Measurements from ENCODE around the gene FREM2. TPM values are rescaled to one million over a fixed set of nuclear protein-coding genes. Genes with fewer than 3 reads are reported as not detected.

The FREM2 gene
- total RNA-seq, 1 experiment from 2014 or later, result 0.05 TPM

- Histone ChIP-seq H3K36me3 (ENCODE audit: control insufficient read depth in 1 of 2, insufficient read depth in 2 of 2, low read length in 2 of 2) (no peaks in the 10 kb centered on the region), H3K9me3 (ENCODE audit: control insufficient read depth in 1 of 2, insufficient read depth in 1 of 2, low read depth in 1 of 2, low read length in 2 of 2) (peaks cover 0 to 10% of the 10 kb centered on the region in 2 experiments; a peak in 1 of 4 replicates), H3K79me2 (ENCODE audit: insufficient read depth, low read length) (no peaks in the 10 kb centered on the region), H3K4me3 (replicated peaks in 1 of 2; ENCODE audit: low read depth in 1 of 2, low read length in 2 of 2) (no peak overlapping the region), H2AFZ (ENCODE audit: low read depth, low read length, poor library complexity, severe bottlenecking) (no peak overlapping the region), H3K27ac (ENCODE audit: low read depth, low read length) (no peak overlapping the region), H3K4me2 (ENCODE audit: low read length) (no peak overlapping the region), H3K9me2 (ENCODE audit: insufficient read depth) (no peaks in the 10 kb centered on the region), H4K20me1 (ENCODE audit: insufficient read depth) (no peaks in the 10 kb centered on the region), H3K4me1 (ENCODE audit: control insufficient read depth in 1 of 2, insufficient read depth in 2 of 2, low read length in 2 of 2) (no peaks in the 10 kb centered on the region), H3K9ac (ENCODE audit: low read length) (no peak overlapping the region), H3K27me3 (ENCODE audit: insufficient read depth, low read length) (no peaks in the 10 kb centered on the region)
- intact Hi-C loops (cut with micrococcal nuclease), result no loop called here
- DNase-seq (ENCODE audit: low read depth, low spot score), result no peak
- BruUV-seq (replicated peaks), result no TSS peak
- ATAC-seq, result no peak
- ChIA-PET RAD21 (ENCODE audit: low non-redundant PET in 1 of 2, low total read pairs in 2 of 2, uncharacterized antibody in 2 of 2, unreplicated experiment in 2 of 2) (no interaction called here), POLR2A (no interaction called here), CTCF (no interaction called here)
- TF ChIP-seq SP1 (IDR thresholded peaks at IDR 0.05; ENCODE audit: low read depth) (no peak), EZH2phosphoT487 (IDR thresholded peaks at IDR 0.05; ENCODE audit: borderline replicate concordance) (no peak)
These were observed 132.2 kb downstream of the FREM2 start for GRCh38 chr13:38819053-38819452.

- intact Hi-C loops (cut with micrococcal nuclease), result no loop called here
- no peaks in the 10 kb centered on the region for H3K79me2 ChIP-seq (ENCODE audit: insufficient read depth, low read length)
- no peak overlapping the region for H2AFZ ChIP-seq (ENCODE audit: low read depth, low read length, poor library complexity, severe bottlenecking)
- no peak overlapping the region for H3K9ac ChIP-seq (ENCODE audit: low read length)
- ChIA-PET RAD21 (ENCODE audit: low non-redundant PET in 1 of 2, low total read pairs in 2 of 2, uncharacterized antibody in 2 of 2, unreplicated experiment in 2 of 2) (no interaction called here), POLR2A (no interaction called here), CTCF (no interaction called here)
- H3K27ac ChIP-seq (ENCODE audit: low read depth, low read length), result no peak overlapping the region
- no peaks in the 10 kb centered on the region for H3K4me1 ChIP-seq (ENCODE audit: control insufficient read depth in 1 of 2, insufficient read depth in 2 of 2, low read length in 2 of 2)
- H3K9me2 ChIP-seq (ENCODE audit: insufficient read depth), result no peaks in the 10 kb centered on the region
- H3K36me3 ChIP-seq (ENCODE audit: control insufficient read depth in 1 of 2, insufficient read depth in 2 of 2, low read length in 2 of 2), result no peaks in the 10 kb centered on the region
- ATAC-seq, result no peak
- BruUV-seq (replicated peaks), result no TSS peak
- no peak overlapping the region for H3K4me2 ChIP-seq (ENCODE audit: low read length)
- H4K20me1 ChIP-seq (ENCODE audit: insufficient read depth), result no peaks in the 10 kb centered on the region
- H3K4me3 ChIP-seq (replicated peaks in 1 of 2; ENCODE audit: low read depth in 1 of 2, low read length in 2 of 2), result no peak overlapping the region
- H3K27me3 ChIP-seq (ENCODE audit: insufficient read depth, low read length), result no peaks in the 10 kb centered on the region
- peaks cover 0 to 13% of the 10 kb centered on the region in 2 experiments; a peak in 1 of 4 replicates for H3K9me3 ChIP-seq (ENCODE audit: control insufficient read depth in 1 of 2, insufficient read depth in 1 of 2, low read depth in 1 of 2, low read length in 2 of 2)
- DNase-seq (ENCODE audit: low read depth, low spot score), result no peak
- TF ChIP-seq SP1 (IDR thresholded peaks at IDR 0.05; ENCODE audit: low read depth) (no peak), ZBTB33 (IDR thresholded peaks at IDR 0.05; ENCODE audit: extremely low read depth, insufficient replicate concordance, low read length) (no peak), SRF (IDR thresholded peaks at IDR 0.05; ENCODE audit: low read depth) (no peak), REST (IDR thresholded peaks at IDR 0.05; ENCODE audit: low read depth) (no peak), RAD21 (IDR thresholded peaks at IDR 0.05; ENCODE audit: low read depth) (no peak), YY1 (IDR thresholded peaks at IDR 0.05; ENCODE audit: extremely low read depth, insufficient replicate concordance, low read depth, low read length) (no peak), POLR2A (IDR thresholded peaks at IDR 0.05; ENCODE audit: borderline replicate concordance, extremely low read depth, insufficient read depth, insufficient read length) (no peak), ZNF274 (IDR thresholded peaks at IDR 0.05; ENCODE audit: low read depth, low read length) (no peak), CBX3 (IDR thresholded peaks at IDR 0.05; ENCODE audit: low read depth) (no peak), TCF7L2 (IDR thresholded peaks at IDR 0.05; ENCODE audit: borderline replicate concordance, extremely low read depth, insufficient read depth, insufficient read length) (no peak), JUND (IDR thresholded peaks at IDR 0.05) (no peak), SIN3A (IDR thresholded peaks at IDR 0.05; ENCODE audit: low read depth) (no peak), EZH2 (IDR thresholded peaks at IDR 0.05) (no peak)
These were observed 132.7 kb downstream of the FREM2 start for GRCh38 chr13:38819596-38819995.

Measured in HCT116 (cell line).